Fibroblast of the aortic adventitia (primary cell): ENCODE results near the gene PRMT3. TPM values are rescaled to one million over a fixed set of nuclear protein-coding genes. Genes with fewer than 3 reads are reported as not detected.
A peak's percentile ranks its signal among the peaks of the same experiment; 100 is the strongest.

Source experiments
- DNase-seq: peaks from one replicate; pipeline ENCODE4 v3.0.0-alpha.2; 2010; ENCODE audit warnings: low read depth
- H3K4me3 ChIP-seq: 2 replicates; pipeline ENCODE4 v1.5.1; 2011; ENCODE audit warnings: low read depth, mild to moderate bottlenecking, control low read depth, low read length, moderate library complexity
- CTCF ChIP-seq: IDR thresholded peaks from 2 replicates; pipeline ENCODE4 v1.5.1; 2011; ENCODE audit warnings: mild to moderate bottlenecking, low read length, control low read depth, inconsistent platforms; ENCODE audit not compliant: insufficient read depth
- total RNA-seq: library from RNA; depleted of rRNA; stranded (reverse); fragments of >200 nt; gene quantifications from 2 replicates; pipeline ENCODE4 v1.2.3, GENCODE V29; 2012; ENCODE audit warnings: low replicate concordance

Gene PRMT3
- total RNA-seq, 1 donor, result 17.3 TPM

GRCh38 chr11:20355221-20356219 is 32.0 kb upstream of the PRMT3 start:
- H3K4me3 ChIP-seq, result no peak overlapping the region
- DNase-seq, result peak; percentile 62
- TF ChIP-seq CTCF, result peak; percentile 76

GRCh38 chr11:20357150-20357549 is 30.4 kb upstream of the PRMT3 start:
- H3K4me3 ChIP-seq, result no peak overlapping the region
- DNase-seq, result no peak
- TF ChIP-seq CTCF, result no peak

- peak; percentile 56 for DNase-seq
- H3K4me3 ChIP-seq, result no peak overlapping the region
- TF ChIP-seq CTCF, result no peak
These were observed 26.9 kb upstream of the PRMT3 start for GRCh38 chr11:20360650-20361049.

GRCh38 chr11:20362481-20362880 is 25.0 kb upstream of the PRMT3 start:
- no peak for TF ChIP-seq CTCF
- no peak overlapping the region for H3K4me3 ChIP-seq
- DNase-seq, result no peak

GRCh38 chr11:20363149-20363499 is 24.4 kb upstream of the PRMT3 start:
- no peak for DNase-seq
- peak overlapping the region; percentile 68 for H3K4me3 ChIP-seq
- no peak for TF ChIP-seq CTCF

GRCh38 chr11:20363500-20364340 is 23.8 kb upstream of the PRMT3 start, which contains the start of gene HTATIP2:
Gene HTATIP2, plus strand, starts transcription at chr11:20363714. Its CDS starts 524 bp downstream, at chr11:20364238.
- peak; percentile 57 for DNase-seq
- no peak for TF ChIP-seq CTCF
- H3K4me3 ChIP-seq, result peak within 1 kb of the TSS; percentile 68
